SK-N-SH (cell line): ENCODE data around the gene CCND2. TPM values are rescaled to one million over a fixed set of nuclear protein-coding genes. Genes with fewer than 3 reads are reported as not detected.

Experiments used
- CTCF ChIA-PET: fragments of 300-600, 350-600 bp; formaldehyde crosslinking; extraction: SDS; loops from one replicate; lab custom pipeline; 2021; lab: Yijun Ruan, JAX
- POLR2A ChIA-PET: fragments of 350-600 bp; sonication (Branson Sonifier 250); formaldehyde crosslinking; extraction: SDS; loops from one replicate; lab custom pipeline; 2020; ENCODE audit warnings: antibody characterized with exemption, inconsistent platforms; lab: Yijun Ruan, JAX
- DNase-seq: peaks from one replicate; pipeline ENCODE4 v3.0.0; 2012
- H2AFZ ChIP-seq: fragments of 200-600 bp; sonication (generic); 2 replicates; pipeline ENCODE4 v1.8.1; 2016; ENCODE audit warnings: antibody characterized with exemption, mild to moderate bottlenecking, low read depth
- H3F3A ChIP-seq: fragments of 200-600 bp; sonication (generic); replicated peaks from 2 replicates; pipeline ENCODE3; 2016; ENCODE audit warnings: antibody characterized with exemption, mild to moderate bottlenecking; ENCODE audit not compliant: insufficient read depth
- H3K27ac ChIP-seq, 2 experiments: fragments of 200-500 bp in 1 of 2; fragments of 200-600 bp in 1 of 2; sonication (Bioruptor generic) in 1 of 2; sonication (generic), shearing (Covaris generic) in 1 of 2; 2 replicates each; pipeline versions ENCODE4 v1.5.1 to v1.6.1; 2014 to 2016; ENCODE audit warnings: low read depth in 2 of 2, inconsistent platforms in 1 of 2, low read length in 1 of 2, mild to moderate bottlenecking in 1 of 2, mixed read lengths in 1 of 2
- H3K27me3 ChIP-seq: fragments of 200-600 bp; sonication (generic), shearing (Covaris generic); 2 replicates; pipeline ENCODE4 v1.6.1; 2016; ENCODE audit warnings: mixed run types; ENCODE audit not compliant: insufficient read depth
- H3K36me3 ChIP-seq, 2 experiments: fragments of 200-500 bp in 1 of 2; fragments of 200-600 bp in 1 of 2; sonication (Bioruptor generic) in 1 of 2; sonication (generic) in 1 of 2; replicated peaks in 1 of 2; 2 replicates each; pipeline versions ENCODE3 to v1.5.1; 2014 to 2016; ENCODE audit warnings: low read length in 1 of 2, mild to moderate bottlenecking in 1 of 2; ENCODE audit not compliant: insufficient read depth in 2 of 2, control insufficient read depth in 1 of 2
- H3K4me1 ChIP-seq, 2 experiments: fragments of 200-500 bp in 1 of 2; fragments of 200-600 bp in 1 of 2; sonication (Bioruptor generic) in 1 of 2; sonication (generic), shearing (Covaris generic) in 1 of 2; 2 replicates each; pipeline versions ENCODE4 v1.5.1 to v1.6.1; 2014 to 2016; ENCODE audit warnings: low read depth in 1 of 2, low read length in 1 of 2, mixed run types in 1 of 2; ENCODE audit not compliant: insufficient read depth in 2 of 2, control insufficient read depth in 1 of 2
- H3K4me2 ChIP-seq: fragments of 200-600 bp; sonication (generic), shearing (Covaris generic); 2 replicates; pipeline ENCODE4 v1.6.1; 2017; ENCODE audit warnings: mixed run types
- H3K4me3 ChIP-seq, 2 experiments: fragments of 200-500 bp in 1 of 2; fragments of 200-600 bp in 1 of 2; sonication (Bioruptor generic) in 1 of 2; sonication (generic), shearing (Covaris generic) in 1 of 2; 2 replicates each; pipeline versions ENCODE4 v1.5.1 to v1.8.1; 2014 to 2016; ENCODE audit warnings: low read depth in 2 of 2, inconsistent platforms in 1 of 2, low read length in 1 of 2, mild to moderate bottlenecking in 1 of 2, mixed read lengths in 1 of 2, moderate library complexity in 1 of 2
- H3K79me2 ChIP-seq: fragments of 200-600 bp; sonication (generic); 2 replicates; pipeline ENCODE4 v1.8.1; 2017; ENCODE audit warnings: mild to moderate bottlenecking; ENCODE audit not compliant: insufficient read depth
- H3K9ac ChIP-seq: fragments of 200-600 bp; sonication (generic); 2 replicates; pipeline ENCODE4 v1.6.1; 2017; ENCODE audit warnings: mixed run types
- H3K9me2 ChIP-seq: fragments of 200-600 bp; sonication (generic); 2 replicates; pipeline ENCODE4 v1.6.1; 2017; ENCODE audit warnings: mixed run types
- H3K9me3 ChIP-seq: fragments of 200-600 bp; sonication (generic); 2 replicates; pipeline ENCODE4 v1.6.1; 2017; ENCODE audit warnings: mixed run types, mild to moderate bottlenecking, moderate library complexity
- H4K20me1 ChIP-seq: fragments of 200-600 bp; sonication (generic); 2 replicates; pipeline ENCODE4 v1.6.1; 2017; ENCODE audit warnings: mild to moderate bottlenecking, mixed run types; ENCODE audit not compliant: insufficient read depth
- ELF1 ChIP-seq: IDR thresholded peaks from 2 replicates; pipeline ENCODE4 v1.4.0; 2012
- FOSL2 ChIP-seq: IDR thresholded peaks from 2 replicates; pipeline ENCODE4 v1.4.0; 2012; ENCODE audit warnings: low read depth, mild to moderate bottlenecking, moderate library complexity, borderline replicate concordance
- FOXJ3 ChIP-seq: sonication (generic); formaldehyde crosslinking; IDR thresholded peaks from 2 replicates; pipeline ENCODE4 v1.5.1; 2020; ENCODE audit warnings: mild to moderate bottlenecking, missing genetic modification reagents
- FOXM1 ChIP-seq: IDR thresholded peaks from 2 replicates; pipeline ENCODE4 v1.4.0; 2012; ENCODE audit warnings: low read depth, mild to moderate bottlenecking
- JUND ChIP-seq: IDR thresholded peaks from 2 replicates; pipeline ENCODE4 v1.4.0; 2012
- MXI1 ChIP-seq: IDR thresholded peaks from 2 replicates; pipeline ENCODE4 v1.6.1; 2012; ENCODE audit warnings: mild to moderate bottlenecking, low read depth, low read length, improper control_type of control experiment
- NRF1 ChIP-seq: IDR thresholded peaks from 2 replicates; pipeline ENCODE4 v1.6.1; 2012; ENCODE audit warnings: low read depth, mild to moderate bottlenecking, low read length
- RCOR1 ChIP-seq: fragments of 150-350 bp; IDR thresholded peaks from 2 replicates; pipeline ENCODE4 v1.6.1; 2017; ENCODE audit warnings: antibody characterized with exemption, low read length
- RFX5 ChIP-seq: IDR thresholded peaks from 2 replicates; pipeline ENCODE4 v1.6.1; 2012; ENCODE audit warnings: mild to moderate bottlenecking, improper control_type of control experiment, low read length
- RXRA ChIP-seq: IDR thresholded peaks from 2 replicates; pipeline ENCODE4 v1.4.0; 2012; ENCODE audit warnings: low read depth, mild to moderate bottlenecking, borderline replicate concordance
- SIN3A ChIP-seq: IDR thresholded peaks from 2 replicates; pipeline ENCODE4 v1.6.1; 2012; ENCODE audit warnings: low read depth, mild to moderate bottlenecking, low read length, moderate library complexity, borderline replicate concordance
- SMC3 ChIP-seq: IDR thresholded peaks from 2 replicates; pipeline ENCODE4 v1.6.1; 2012; ENCODE audit warnings: low read depth, low read length, improper control_type of control experiment
- TAF1 ChIP-seq: IDR thresholded peaks from 2 replicates; pipeline ENCODE4 v1.6.1; 2012; ENCODE audit warnings: low read depth, mild to moderate bottlenecking, low read length, moderate library complexity, borderline replicate concordance
- TCF12 ChIP-seq: IDR thresholded peaks from 2 replicates; pipeline ENCODE4 v1.4.0; 2012
- WGBS: methylation state at CpG from one replicate; pipeline ENCODE4 v1.1.6; 2017; ENCODE audit warnings: low lambda C conversion rate; 5-methylcytosine and 5-hydroxymethylcytosine counted together
- polyA plus RNA-seq, 3 experiments: library from polyadenylated mRNA; depleted of rRNA; stranded (reverse); fragments of >200 nt; gene quantifications; 2 replicates each; pipeline ENCODE4 v1.2.3, GENCODE V29; 2012
- TF ChIP-seq, protein P1 (sequence below): IDR thresholded peaks from 2 replicates; pipeline ENCODE4 v1.6.1; 2012; ENCODE audit warnings: mild to moderate bottlenecking, low read depth, low read length, moderate library complexity
- TF ChIP-seq, protein P2 (sequence below): IDR thresholded peaks from 2 replicates; pipeline ENCODE4 v1.4.0; 2012; ENCODE audit warnings: low read depth, borderline replicate concordance
- TF ChIP-seq, protein P3 (sequence below): IDR thresholded peaks from 2 replicates; pipeline ENCODE4; 2012
- TF ChIP-seq, protein P4 (sequence below): IDR thresholded peaks from 2 replicates; pipeline ENCODE4 v1.4.0; 2012; ENCODE audit warnings: low read depth, borderline replicate concordance

CCND2 gene
- polyA plus RNA-seq, 1 of the 3 experiments (the other 2 are of a cell fraction), result not detected

DNA sequence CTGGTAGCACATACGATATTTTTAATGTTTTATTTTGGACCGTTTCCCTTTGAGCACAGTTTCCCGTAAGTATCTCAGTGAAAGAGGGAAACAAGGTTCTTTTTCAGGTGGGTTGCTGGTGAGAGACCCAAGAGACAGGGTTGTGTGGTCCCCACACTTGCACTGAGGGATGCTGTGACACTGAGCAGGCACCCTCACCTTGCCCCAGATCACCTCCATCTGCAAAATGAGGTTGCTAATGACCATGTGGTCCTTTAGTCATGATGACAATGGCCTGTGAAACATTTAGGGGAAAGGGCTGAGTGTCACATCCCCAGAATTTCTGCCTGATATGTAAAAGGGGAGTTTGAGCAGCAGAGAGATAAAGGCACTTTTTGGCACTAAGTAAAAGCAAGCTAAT lies 4.3 kb downstream of the CCND2 start:
- no peaks in the 10 kb centered on the region; a peak in 2 of 4 replicates for H3K4me1 ChIP-seq
- ChIA-PET POLR2A (no interaction called here), CTCF (interaction anchor here (0.6 to 6.5 kb wide), 24 partner anchors 10 to 1109 kb away, joined by 3 to 193 read pairs (median 5); no protein-coding TSS in a partner anchor)
- H3K79me2 ChIP-seq, result no peaks in the 10 kb centered on the region
- H2AFZ ChIP-seq, result no peak overlapping the region
- peaks cover 94% of the 10 kb centered on the region for H3K27me3 ChIP-seq
- no peaks in the 10 kb centered on the region for H3K9me3 ChIP-seq
- no peaks in the 10 kb centered on the region for H3K36me3 ChIP-seq
- no peaks in the 10 kb centered on the region for H3K9me2 ChIP-seq
- H3F3A ChIP-seq, result peaks cover 4% of the 10 kb centered on the region
- no peak overlapping the region for H3K9ac ChIP-seq
- no peak overlapping the region for H3K4me2 ChIP-seq
- H4K20me1 ChIP-seq, result no peaks in the 10 kb centered on the region
- H3K4me3 ChIP-seq, result no peak overlapping the region
- WGBS, result 50% methylated on average over 3 of the region's 3 CpGs
- H3K27ac ChIP-seq, result no peak overlapping the region
- TF ChIP-seq, protein P1, sequence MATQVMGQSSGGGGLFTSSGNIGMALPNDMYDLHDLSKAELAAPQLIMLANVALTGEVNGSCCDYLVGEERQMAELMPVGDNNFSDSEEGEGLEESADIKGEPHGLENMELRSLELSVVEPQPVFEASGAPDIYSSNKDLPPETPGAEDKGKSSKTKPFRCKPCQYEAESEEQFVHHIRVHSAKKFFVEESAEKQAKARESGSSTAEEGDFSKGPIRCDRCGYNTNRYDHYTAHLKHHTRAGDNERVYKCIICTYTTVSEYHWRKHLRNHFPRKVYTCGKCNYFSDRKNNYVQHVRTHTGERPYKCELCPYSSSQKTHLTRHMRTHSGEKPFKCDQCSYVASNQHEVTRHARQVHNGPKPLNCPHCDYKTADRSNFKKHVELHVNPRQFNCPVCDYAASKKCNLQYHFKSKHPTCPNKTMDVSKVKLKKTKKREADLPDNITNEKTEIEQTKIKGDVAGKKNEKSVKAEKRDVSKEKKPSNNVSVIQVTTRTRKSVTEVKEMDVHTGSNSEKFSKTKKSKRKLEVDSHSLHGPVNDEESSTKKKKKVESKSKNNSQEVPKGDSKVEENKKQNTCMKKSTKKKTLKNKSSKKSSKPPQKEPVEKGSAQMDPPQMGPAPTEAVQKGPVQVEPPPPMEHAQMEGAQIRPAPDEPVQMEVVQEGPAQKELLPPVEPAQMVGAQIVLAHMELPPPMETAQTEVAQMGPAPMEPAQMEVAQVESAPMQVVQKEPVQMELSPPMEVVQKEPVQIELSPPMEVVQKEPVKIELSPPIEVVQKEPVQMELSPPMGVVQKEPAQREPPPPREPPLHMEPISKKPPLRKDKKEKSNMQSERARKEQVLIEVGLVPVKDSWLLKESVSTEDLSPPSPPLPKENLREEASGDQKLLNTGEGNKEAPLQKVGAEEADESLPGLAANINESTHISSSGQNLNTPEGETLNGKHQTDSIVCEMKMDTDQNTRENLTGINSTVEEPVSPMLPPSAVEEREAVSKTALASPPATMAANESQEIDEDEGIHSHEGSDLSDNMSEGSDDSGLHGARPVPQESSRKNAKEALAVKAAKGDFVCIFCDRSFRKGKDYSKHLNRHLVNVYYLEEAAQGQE, result no peak
- TF ChIP-seq TCF12 (no peak), SIN3A (no peak), JUND (no peak), NRF1 (no peak), ELF1 (no peak), RCOR1 (no peak), SMC3 (no peak), MXI1 (no peak), FOXJ3 (CRISPR knock-in tag) (no peak), TAF1 (no peak), RFX5 (no peak), RXRA (no peak), FOXM1 (no peak), FOSL2 (no peak)
- TF ChIP-seq, protein P2, sequence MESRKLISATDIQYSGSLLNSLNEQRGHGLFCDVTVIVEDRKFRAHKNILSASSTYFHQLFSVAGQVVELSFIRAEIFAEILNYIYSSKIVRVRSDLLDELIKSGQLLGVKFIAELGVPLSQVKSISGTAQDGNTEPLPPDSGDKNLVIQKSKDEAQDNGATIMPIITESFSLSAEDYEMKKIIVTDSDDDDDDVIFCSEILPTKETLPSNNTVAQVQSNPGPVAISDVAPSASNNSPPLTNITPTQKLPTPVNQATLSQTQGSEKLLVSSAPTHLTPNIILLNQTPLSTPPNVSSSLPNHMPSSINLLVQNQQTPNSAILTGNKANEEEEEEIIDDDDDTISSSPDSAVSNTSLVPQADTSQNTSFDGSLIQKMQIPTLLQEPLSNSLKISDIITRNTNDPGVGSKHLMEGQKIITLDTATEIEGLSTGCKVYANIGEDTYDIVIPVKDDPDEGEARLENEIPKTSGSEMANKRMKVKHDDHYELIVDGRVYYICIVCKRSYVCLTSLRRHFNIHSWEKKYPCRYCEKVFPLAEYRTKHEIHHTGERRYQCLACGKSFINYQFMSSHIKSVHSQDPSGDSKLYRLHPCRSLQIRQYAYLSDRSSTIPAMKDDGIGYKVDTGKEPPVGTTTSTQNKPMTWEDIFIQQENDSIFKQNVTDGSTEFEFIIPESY, result no peak
- TF ChIP-seq, protein P3, sequence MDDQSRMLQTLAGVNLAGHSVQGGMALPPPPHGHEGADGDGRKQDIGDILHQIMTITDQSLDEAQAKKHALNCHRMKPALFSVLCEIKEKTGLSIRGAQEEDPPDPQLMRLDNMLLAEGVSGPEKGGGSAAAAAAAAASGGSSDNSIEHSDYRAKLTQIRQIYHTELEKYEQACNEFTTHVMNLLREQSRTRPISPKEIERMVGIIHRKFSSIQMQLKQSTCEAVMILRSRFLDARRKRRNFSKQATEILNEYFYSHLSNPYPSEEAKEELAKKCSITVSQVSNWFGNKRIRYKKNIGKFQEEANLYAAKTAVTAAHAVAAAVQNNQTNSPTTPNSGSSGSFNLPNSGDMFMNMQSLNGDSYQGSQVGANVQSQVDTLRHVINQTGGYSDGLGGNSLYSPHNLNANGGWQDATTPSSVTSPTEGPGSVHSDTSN, result no peak
- TF ChIP-seq, protein P4, sequence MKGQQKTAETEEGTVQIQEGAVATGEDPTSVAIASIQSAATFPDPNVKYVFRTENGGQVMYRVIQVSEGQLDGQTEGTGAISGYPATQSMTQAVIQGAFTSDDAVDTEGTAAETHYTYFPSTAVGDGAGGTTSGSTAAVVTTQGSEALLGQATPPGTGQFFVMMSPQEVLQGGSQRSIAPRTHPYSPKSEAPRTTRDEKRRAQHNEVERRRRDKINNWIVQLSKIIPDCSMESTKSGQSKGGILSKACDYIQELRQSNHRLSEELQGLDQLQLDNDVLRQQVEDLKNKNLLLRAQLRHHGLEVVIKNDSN, result no peak
- DNase-seq, result no peak
